ENCODE measurements around the gene SORCS3.

The SORCS3 gene

DNA sequence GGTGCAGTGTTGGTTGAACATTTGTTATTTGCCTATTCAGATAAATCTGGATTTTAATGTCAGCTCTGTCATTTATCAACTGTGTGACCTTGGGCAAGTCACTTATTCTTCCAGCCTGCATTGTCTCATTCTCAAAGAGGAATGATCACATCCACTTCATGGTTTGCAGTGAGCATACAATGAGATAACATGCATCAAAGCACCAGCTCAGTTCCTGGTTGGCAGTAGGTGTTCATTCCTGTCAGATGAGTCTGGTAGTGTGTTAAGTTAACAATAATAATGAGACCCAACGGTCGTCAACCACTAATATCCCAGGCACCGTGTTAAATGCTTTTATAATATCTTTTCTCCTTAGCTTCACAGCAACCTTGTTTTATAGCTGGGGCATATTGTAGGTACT, 137.3 kb downstream of the SORCS3 start:
- DNase-seq (ENCODE audit: low spot score) = no peak

DNA sequence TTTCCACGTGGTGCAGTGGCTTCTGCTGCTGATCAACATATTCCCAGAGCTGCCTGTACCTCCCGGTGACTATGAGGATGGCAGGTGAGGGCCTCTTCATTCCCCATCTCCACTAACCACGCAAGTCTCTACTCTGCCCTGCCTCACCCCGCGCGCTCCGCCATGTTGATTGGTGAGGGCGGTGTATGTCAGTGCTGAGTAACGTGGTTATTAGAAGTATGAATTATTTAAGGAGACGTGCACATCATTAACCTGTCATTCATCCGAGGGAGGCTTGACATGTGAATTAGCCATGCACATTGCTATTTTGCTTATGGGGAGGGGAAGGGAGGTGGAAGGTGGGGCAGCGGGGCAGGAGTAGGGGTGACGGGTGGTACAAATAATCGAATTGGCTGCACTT, 138.6 kb downstream of the SORCS3 start:
- DNase-seq (ENCODE audit: low spot score) = no peak

DNA sequence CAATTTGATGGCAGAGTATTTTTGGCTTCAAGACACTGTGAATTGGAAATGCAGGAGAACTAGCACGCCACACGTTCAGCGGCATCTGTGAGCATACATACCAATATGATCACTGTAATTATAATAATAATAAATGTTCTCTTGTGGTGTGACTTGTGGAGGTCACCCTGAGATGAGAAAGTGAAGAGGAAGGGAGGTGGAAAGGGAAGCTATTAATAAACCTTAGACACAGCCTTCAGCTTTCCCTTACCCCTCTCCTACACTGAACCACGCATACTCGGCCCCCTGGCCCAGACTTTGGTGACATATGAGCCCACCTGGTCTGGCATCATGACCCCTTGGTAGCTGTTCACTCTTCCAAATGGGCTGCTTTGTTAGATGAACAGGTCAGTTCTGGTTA, 139.1 kb downstream of the SORCS3 start:
- no peak for DNase-seq (ENCODE audit: low spot score)

DNA sequence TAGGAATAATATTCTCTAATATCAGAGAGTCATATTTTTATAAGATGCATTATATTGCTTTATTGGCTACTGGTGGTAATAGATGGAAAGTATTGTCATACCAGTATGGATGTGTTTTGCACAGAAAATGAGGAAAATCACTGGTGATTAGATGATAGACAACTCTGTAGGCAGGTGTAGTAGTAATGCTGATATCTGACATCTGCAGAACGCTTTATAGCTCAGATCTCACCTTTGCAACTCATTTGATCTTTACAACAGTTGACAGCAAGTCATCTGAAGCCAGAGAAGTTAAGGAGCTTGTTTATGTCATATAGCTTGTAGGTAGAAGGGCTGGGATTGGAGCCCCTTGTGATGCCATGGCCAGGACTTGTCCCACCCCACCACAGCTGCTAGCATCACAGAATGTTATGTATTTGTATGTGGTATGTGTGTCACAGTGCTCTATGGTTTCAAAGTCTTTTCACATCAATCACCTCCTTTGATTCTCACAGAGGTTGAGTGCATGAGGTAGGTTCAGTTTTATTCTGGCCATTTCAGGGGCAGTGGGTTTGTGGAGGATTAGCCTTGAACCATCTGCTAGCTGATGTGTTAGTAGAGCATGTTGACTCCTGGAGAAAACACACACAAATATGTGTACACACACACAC, 140.0 kb downstream of the SORCS3 start:
- no peak for DNase-seq (ENCODE audit: low spot score)

DNA sequence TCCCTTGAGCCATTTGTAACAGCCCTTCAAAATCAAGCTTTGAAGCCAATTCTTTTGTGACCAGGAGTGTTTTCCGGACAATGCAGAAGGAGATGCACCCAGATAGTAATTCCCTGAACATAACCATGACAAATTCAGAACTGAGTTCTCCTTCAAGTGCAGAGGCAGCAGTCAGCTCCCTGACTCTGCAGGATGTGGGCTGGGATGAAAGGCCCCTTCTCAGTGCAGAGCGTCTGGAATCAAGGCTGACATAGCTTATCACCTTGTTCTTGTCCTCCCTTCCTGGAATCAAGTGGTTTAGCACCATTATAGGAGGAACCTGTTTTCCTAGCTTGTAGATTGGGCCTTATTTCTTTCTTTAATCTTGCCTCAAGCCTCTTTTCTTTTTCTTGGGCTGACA, 143.4 kb downstream of the SORCS3 start:
- no peak for DNase-seq (ENCODE audit: low spot score)

DNA sequence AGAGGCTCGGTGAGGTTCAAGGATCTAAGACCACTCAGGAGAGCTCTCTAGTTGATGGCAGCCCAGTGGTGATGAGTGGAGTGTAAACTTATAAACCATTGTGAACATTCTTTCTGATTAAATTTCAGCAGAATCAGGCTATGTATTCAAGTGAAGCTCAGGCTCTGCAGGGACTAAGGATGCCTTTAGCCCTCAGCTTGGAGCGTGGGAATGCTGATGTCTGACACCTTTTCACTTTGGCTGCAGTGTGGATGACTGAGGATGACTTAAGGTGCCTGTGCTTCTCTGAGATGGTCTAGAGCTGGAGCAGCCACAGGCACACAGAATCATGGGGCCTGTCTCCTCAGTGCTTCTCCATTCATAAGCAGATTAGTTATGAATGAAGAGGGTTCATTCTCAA, 150.4 kb downstream of the SORCS3 start:
- DNase-seq (ENCODE audit: low spot score) = no peak

DNA sequence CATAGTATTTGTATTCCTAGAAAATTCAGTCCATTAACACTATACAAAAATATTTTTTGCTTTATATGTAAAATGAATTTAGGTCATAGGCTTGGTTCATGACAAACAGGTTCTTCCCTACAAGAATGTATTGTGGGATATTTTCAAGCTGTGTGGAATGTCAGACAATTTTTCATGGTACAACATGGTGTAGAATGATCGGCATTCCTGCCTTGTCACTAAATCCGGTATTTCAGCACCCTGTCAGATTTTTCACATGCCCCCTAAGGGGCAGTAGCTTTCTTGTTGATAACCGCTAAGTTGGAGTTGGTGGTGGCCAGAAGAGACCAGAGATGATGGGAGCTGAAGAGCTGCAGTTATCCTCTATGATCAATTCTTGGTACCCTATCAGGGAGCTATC, 154.3 kb downstream of the SORCS3 start:
- no peak for DNase-seq (ENCODE audit: low spot score)

DNA sequence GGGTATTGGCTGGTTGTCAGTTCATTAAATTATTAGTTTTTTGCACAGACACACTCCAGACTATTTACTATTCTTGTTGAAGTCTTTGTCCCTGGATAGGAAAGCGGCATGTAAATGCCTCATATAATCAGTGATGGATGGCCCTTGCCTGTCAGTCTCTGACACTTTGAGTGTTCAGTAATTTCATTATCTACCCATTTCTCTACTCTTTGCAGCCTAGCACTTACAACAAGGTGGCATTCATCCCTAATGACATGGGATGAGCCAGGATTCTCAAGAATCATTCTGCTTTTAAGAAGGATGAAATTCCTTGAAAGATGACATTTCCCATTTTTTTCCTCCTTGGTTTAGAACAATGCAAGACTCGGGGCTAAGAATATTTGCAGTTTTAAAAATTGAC, 155.7 kb downstream of the SORCS3 start:
- DNase-seq (ENCODE audit: low spot score) = no peak

DNA sequence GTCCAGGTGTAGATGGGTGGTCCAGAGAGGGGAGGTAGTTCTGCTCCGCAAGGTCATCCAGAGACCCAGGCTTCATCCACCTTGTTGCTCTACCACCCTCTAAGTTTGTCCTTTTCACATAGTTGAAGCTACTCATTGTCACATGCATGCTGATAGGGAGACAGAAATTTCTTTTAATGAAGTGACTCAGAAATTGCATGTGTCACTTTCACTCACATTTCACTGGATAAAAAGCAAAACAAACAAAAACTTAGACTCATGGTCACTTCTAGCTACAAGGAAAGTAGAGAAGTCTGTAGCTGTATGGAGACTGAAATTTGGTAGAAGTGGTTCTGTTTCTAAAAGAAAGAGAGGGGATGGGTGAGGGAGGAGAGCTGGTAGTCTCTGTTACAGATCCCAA, 161.9 kb downstream of the SORCS3 start:
- no peak for DNase-seq (ENCODE audit: low spot score)

DNA sequence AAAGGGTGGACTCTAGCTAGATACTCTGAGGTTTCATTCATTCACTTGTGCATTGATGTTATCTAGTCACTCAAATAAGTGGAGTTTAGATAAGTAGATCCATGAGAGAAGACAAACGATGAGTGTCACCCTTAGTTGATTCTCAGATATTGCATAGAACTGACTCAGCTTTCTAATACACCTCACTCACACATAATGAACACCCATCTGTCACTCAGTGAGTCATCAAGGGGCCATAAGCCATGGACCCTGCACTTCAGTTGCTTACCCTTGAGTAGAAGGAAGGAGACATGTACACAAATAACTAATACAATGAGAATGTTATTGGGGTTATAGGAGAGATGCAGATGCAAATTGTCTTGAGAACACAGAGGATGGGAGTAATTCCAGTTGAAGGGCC, 163.8 kb downstream of the SORCS3 start:
- no peak for DNase-seq (ENCODE audit: low spot score)

DNA sequence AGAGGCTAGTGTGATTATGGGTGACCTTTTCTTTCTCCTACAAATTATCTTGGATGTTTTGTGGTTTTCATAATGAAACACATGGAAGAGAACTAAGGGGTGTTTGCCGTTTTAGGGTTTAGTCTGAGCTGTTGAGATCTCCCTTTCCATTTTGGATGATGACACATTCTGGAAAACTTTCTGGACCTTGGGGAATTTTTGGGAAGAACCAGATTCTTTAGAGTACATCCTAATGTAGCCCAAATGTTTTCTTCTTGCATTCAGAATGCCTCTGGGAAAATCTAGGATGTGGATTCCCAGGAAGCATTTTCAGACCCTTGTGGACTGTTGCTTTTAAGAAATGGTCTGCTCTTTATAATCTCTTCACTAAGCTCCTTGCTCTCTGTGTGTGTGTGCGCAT, 165.7 kb downstream of the SORCS3 start:
- no peak for DNase-seq (ENCODE audit: low spot score)

DNA sequence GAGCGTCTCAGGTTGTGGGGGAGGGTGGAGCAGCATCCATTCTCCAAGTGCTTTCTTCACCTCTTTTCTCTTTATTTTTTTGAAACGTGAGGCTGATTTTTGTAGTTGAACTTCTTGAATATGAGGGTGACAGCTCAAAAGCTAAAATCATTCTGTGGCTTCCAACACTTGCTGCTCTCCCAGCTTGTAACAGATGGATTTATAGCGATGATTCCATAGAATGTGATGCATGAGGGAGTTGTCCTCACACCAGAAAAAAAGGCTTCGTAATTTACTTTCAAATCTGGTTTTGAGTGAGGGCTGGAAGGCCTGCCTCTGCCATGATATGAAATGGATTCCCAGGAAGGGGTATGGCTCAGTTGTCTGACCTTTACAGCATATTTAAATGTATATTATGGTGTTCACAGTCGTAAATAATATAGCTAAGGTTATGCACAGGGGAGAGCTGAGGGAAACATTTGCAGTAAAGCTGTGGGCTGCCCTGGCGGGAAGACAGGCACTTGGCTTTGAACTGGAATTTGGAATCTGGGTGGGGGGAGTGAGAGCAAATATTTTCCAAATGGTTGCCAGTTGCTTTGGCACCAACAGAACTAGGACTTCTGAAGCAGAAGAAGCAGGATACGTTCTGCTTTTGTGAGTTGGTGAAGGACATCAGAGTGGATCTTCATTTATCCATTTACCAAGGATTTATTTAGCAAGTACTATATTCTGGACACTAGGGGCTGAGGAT, 166.7 kb downstream of the SORCS3 start:
- no peak for DNase-seq (ENCODE audit: low spot score)

DNA sequence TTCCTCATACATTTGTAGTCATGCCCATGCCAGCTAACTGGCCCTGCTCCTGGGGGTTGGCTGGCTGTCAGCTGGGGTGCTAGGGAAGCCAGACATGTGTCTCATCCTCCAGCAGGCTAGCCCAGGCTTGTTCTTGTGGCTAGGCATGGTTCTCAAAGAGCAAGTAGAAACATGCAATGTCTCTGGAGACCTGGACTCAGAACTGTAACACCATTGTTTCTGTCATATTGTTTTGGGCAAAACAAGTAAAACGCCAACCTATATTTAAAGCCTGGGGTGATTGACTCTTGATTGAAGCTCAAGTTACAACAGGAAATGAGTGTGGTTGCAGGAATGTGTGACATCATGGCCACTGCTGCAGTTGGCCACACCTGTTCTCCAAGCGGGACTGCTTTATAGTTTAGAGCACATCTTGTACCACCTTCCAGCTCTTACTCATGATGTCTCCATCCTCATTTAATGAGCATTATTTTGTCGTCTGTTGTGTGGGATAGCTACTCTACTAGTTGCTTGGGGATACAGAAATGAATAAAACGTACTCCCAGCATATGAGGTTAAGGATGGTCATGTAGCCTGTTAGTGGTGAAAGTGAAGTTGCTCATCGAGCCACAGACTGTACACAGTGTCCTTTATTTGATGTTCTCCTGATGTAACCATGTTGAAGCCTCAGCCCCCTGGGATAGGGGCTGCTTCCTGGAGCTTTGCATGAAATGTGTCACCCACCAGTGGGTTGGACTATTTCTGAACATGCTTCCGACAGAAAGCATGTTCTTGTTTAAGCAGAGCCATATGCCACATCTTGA, 168.4 kb downstream of the SORCS3 start:
- no peak for DNase-seq (ENCODE audit: low spot score)

DNA sequence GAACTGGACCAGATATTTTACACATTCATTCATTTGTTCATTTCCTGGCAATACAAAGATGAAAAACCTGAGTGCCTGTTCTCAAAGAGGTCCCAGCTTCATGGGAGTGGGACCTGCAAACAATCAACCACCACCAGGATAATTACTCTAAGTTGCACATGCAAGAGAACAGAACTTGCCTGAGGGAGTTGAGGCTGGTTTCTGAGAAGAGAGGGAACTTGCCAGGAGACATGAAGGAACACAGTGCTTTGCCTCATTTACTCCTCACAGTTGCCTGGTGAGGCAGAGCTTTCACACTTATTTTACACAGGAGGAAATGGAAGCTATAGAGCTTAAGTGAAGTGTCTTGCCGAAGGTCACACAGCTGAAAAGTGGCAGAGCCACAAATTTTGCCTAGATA, 170.1 kb downstream of the SORCS3 start:
- no peak for DNase-seq (ENCODE audit: low spot score)

DNA sequence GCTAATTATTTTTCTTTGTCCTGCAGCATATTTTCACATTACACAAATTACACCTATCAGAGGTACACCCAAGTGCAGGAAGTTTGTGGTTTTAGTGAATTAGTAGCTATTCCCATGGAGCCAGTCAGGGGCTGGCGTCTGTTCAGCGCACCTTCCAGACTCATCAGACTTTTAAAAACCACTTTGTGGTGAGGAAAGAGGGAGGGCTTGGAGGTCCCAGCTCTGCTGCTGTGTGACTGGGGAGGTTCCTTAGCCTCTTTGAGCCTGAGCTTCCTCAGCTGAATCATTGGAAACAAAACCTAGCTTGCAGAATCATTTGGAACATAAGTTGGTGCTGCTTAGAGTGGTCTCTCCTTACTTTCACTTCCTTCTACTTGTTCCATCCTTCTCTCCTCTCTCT, 175.4 kb downstream of the SORCS3 start:
- DNase-seq (ENCODE audit: low spot score) = no peak

DNA sequence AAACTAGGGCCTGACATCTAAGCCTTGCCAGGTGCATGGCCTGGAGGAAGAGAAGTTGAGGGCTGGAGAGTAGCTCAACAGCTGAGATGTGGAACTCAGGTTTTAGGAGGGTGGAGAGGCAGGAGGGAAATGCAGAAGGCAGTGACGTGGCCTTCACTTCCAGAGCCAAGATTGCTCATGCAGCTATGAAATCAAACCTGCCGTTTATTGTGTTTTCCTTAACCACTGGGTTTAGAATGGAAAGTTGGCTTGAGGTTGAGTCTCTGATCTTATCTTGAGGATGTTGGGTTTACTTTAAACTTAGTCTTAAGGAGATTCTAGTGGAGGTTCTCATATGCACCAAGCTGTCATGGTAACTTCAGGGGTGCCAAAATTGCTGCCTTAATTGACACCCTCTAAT, 178.6 kb downstream of the SORCS3 start:
- no peak for DNase-seq (ENCODE audit: low spot score)

DNA sequence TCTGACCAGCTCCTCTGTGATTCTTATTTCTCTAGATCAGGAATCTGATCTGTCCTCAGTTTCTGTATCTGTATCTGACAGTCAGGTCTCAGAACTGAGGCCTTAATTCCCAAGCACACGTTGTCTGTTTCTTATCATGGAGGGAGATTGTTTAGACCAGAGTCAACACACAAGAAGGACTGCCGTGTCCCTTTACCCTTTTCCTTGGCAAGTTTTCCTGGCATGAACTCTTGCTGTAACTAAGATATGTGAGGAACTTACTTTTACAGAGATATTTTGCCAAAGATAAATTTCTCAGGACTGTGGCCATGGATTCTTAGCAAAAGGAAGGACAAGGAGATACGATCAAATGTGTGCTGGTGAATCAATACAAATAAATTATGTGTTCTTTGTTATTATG, 181.0 kb downstream of the SORCS3 start:
- DNase-seq (ENCODE audit: low spot score) = no peak

DNA sequence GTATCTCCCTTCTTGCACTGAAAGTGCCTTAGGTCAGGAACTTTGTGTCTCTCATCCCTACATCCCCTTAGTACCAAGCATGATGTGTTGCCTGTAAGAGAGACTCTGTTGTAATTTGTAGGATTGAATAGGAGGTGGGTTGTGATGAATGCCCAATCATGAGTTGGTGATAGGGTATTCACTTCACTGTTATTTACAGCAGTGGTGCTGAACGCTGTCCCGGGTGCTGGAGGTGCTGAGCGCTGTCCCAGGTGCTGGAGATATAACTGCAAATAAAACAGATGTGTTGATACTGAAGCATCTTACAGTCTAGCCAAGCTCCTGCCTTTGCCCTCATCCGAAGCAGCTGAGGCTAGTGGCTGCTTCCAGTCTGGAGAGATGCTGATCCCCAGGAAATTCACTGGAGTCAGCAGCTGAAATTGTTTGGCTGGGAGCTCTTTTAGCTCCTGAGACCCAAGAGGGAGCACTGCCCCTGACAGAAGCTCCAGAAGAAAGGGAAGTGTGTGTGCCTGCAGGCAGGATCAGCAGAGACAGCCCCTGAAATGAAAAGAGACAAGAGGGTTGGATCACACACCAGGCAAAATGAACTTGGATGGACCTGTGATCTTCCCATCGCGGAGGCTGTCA, 183.4 kb downstream of the SORCS3 start:
- DNase-seq (ENCODE audit: low spot score) = peak; percentile 23

DNA sequence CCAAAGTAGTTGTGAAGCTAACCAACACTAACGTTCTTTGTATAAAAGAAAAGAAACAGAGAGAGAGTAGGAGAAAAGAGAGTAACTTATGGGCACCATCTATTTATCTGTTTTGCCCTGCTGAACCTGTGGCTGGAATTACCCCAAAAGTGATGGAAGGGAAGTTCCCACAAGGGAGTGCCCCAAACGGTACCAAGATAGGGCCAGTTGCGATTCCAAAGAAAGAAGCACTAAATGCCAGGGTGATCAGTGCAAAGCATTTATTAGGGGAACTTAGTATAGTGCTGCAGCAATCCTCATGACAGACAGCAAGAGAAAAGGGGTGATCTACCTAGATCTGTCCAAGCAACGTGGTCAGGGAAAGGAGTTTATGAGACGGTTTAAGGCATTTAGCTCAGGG, 190.2 kb downstream of the SORCS3 start:
- no peak for DNase-seq (ENCODE audit: low spot score)

DNA sequence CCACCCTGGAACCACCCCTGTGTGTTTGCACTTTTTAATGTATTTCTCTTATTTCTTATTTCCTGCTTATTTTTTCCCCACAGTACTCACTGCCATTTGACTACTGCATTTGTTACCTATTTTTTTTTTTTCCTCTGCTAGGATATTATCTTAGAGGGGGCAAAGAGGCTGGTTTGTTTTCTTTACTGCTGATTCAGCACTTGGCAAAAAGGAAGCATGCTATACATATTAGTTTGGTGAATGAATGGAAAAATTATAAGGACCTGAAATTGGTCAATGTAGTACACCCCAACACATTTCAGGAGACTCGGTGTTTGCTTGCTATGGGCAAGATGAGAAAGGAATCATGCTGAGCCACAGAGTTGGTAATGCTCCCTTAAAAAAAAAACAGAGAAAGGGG, 193.5 kb downstream of the SORCS3 start:
- no peak for DNase-seq (ENCODE audit: low spot score)

DNA sequence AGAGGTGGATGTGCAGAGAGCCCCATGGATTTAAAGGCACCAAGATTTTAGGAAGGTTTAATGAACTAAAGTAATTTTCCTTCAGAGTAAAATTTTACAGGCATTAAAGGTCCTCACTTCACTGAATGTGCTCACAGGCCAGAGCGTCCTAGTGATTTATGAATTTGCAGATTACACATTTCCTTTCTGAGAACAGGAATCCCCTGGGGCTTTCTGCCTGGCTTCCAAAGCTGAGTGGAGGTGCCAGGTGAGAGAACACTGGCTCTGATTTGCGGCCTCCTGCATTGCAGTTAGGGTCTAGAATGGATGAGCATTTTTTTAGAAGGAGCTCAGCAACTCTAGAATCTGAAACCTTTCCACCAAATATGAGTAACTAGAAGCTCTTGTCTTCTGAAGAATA, 194.3 kb downstream of the SORCS3 start:
- no peak for DNase-seq (ENCODE audit: low spot score)

DNA sequence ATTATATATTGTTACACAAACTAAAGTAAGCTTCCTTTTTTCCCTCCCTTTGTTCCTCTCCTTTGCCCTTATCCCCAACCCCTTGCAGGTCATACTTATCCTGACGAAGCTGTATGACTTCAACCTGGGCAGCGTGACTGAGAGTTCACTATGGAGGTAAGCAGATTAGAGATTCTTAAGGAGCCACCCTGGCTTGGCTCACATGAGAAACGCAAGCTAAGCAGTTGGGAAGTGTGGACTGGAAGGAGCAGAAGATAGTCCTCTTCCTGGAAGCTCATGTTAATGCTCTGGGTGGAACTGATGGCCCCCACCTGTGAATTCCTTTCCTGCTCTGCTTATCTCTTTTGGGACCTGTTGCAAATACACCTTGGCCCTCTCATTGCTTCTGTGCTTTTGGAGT, 201.6 kb downstream of the SORCS3 start:
- no peak for DNase-seq (ENCODE audit: low spot score)

DNA sequence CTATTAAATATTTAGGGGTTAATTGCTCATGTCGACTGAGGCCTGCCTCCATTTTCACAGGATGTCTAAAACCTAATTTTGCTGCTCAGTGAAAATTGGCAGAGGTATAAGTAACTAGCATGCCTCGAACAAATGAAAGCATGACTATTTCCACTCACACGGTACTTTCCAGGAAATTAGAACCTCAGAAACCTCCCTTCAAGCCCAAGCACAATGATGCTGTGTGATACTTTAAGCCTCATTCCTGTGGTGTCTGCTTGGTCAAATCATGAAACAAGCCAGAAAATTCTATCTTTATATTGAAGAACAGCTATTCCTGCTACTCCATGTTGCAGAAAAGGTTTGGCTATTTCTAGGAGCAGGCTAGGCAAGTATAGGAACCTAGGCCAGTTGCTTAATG, 203.0 kb downstream of the SORCS3 start:
- no peak for DNase-seq (ENCODE audit: low spot score)

All from AG08396 (cell line).